ENCODE data around the gene ZIC1.

ZIC1 gene

GRCh38 chr3:147424581-147425387 lies 15.6 kb downstream of the ZIC1 start:
- no peak for DNase-seq

DNA sequence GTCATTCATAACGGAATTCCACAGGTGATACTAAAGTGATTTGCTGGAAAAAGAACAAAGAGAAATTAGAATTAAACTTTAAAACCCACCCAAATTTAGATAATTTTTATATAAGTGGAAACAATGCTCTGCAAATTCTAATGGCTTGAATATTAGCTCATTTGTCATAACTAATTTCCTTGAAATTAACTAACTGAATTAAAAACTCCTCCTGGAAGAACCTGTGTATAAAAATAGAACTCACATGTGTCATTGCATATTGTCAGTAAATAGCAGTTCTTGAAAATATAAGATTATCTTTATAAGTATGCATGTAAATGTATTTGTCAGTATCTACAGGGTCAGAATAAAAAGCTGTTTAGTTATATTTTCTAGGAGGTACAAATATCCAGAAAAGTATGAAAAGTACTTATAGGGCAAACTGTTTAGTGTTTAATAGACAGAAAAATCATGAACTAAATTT lies 16.3 kb downstream of the ZIC1 start:
- DNase-seq = no peak

GRCh38 chr3:147426931-147427330 lies 17.8 kb downstream of the ZIC1 start:
- DNase-seq = no peak

DNA sequence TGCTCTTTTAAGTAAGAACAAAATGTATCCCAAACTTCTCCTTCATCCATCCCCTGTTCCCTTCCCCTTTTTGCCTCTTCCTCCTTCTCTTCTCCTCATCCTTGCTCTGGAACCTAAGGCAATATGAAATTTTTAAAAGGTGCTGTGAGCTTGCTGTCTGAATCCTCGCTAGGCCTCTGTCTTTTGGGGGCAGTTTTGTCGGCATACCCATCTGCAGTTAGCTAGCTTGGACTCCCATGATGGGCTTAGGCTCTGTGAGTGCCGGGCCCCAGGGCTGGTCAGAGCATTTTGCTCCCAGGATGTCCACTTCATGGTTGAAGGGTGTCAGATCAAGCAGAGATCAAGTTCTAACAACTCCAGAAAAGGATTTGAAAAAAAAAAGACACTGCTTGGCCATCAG lies 18.6 kb downstream of the ZIC1 start:
- no peak for DNase-seq

- DNase-seq = no peak
Observed at GRCh38 chr3:147428326-147428725, 19.2 kb downstream of the ZIC1 start.

DNA sequence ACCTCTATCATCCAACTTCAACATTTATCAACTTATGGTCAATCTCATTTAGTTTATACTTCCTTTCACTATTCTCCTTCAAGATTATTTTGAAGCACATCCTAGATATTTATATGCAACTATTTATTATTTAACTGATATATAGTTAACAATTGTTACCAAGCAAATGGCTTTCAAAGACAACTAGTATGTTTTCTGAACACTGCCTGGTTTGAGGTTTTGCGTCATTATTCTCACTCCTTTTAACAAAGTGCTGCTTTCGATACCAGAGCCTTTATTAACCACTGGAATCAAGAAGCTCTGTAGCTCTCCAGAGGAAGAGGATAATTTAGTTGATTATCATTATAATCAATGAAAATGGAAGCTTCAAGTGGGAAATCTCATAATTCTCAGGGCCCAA lies 19.6 kb downstream of the ZIC1 start:
- no peak for DNase-seq

GRCh38 chr3:147431751-147432150 lies 22.6 kb downstream of the ZIC1 start:
- no peak for DNase-seq

DNA sequence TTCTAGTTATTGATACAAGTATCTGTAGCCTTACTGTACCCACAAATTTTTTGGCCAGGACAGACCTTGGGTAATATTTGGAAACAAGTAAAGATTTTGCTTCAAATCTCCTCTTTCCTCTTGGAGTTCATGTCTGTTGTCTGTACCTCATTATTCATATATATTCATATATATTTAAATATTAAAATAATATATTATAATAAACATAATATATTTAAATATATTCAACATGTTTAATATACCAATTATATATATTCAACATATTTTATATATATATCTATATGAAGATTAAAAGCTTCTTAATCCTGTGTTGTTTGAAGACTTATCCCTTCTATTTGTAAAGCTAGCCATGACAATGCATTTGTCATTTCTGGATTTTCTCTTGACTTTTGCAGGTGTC lies 38.1 kb downstream of the ZIC1 start:
- DNase-seq = no peak

DNA sequence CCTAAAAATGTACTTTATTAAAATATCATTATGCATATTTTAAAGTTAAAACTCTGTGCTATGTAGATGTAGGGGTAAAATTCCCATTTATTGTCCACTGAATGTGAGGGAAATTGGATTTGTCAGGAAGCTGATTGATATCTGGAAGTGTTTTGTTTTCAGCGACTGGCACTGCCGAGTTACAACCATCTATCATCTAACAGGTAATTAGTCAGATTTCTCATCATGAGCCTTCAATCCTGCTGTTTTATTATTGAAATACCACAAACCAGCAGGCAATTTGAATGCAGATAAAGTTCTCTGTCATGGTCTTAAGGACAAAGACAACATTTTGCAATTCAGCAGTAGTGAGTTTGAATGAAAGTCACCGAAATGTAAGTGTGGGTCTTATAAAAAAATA lies 40.5 kb downstream of the ZIC1 start:
- DNase-seq = no peak

GRCh38 chr3:147458995-147459704 lies 50.0 kb downstream of the ZIC1 start:
- no peak for DNase-seq

GRCh38 chr3:147462856-147463255 lies 53.7 kb downstream of the ZIC1 start:
- no peak for DNase-seq

All from NCI-H2081 treated with DMSO at 0.1 percent for 48 hours (cell line).